Lung (tissue), 12 donors: ENCODE data around the gene PRKN. TPM values are rescaled to one million over a fixed set of nuclear protein-coding genes. Genes with fewer than 3 reads are reported as not detected.

Source experiments
- ATAC-seq: fragments of 200-7000 bp; cut with Tn5 transposase; one replicate; pipeline ENCODE4 v1.9.1; 2020; ENCODE audit warnings: moderate number of reproducible peaks; ENCODE audit not compliant: insufficient read depth, low FRiP score
- DNase-seq, 3 donors: peaks; one replicate each; pipeline ENCODE4 v3.0.0-alpha.2; 2013 to 2017
- H3K27ac ChIP-seq, 2 donors: one replicate each; pipeline ENCODE4 v1.5.1; 2013; ENCODE audit warnings: mild to moderate bottlenecking in 2 of 2, moderate library complexity in 2 of 2, control low read depth in 1 of 2, inconsistent platforms in 1 of 2, low read depth in 1 of 2, low read length in 1 of 2
- H3K27me3 ChIP-seq, 3 donors: one replicate each; pipeline ENCODE4 v1.5.1; 2013; ENCODE audit warnings: low read length in 2 of 3; ENCODE audit not compliant: control insufficient read depth in 3 of 3, insufficient read depth in 3 of 3
- H3K36me3 ChIP-seq, 4 donors: one replicate each; pipeline ENCODE4 v1.5.1; 2013; ENCODE audit warnings: low read length in 4 of 4, mild to moderate bottlenecking in 1 of 4, moderate library complexity in 1 of 4; ENCODE audit not compliant: control insufficient read depth in 4 of 4, insufficient read depth in 4 of 4
- H3K4me1 ChIP-seq, 5 donors: one replicate each; pipeline ENCODE4 v1.5.1; 2013; ENCODE audit warnings: low read length in 5 of 5, mild to moderate bottlenecking in 2 of 5, moderate library complexity in 1 of 5; ENCODE audit not compliant: control insufficient read depth in 5 of 5, insufficient read depth in 5 of 5
- H3K4me3 ChIP-seq: one replicate; pipeline ENCODE4 v1.5.1; 2013; ENCODE audit warnings: mild to moderate bottlenecking, control low read depth, moderate library complexity
- H3K9ac ChIP-seq, 2 donors: one replicate each; pipeline ENCODE4 v1.5.1; 2013; ENCODE audit warnings: low read length in 2 of 2, control low read depth in 1 of 2; ENCODE audit not compliant: insufficient read depth in 1 of 2
- H3K9me3 ChIP-seq, 4 donors: one replicate each; pipeline ENCODE4 v1.5.1; 2013; ENCODE audit warnings: low read length in 3 of 4, mild to moderate bottlenecking in 1 of 4, moderate library complexity in 1 of 4; ENCODE audit not compliant: control insufficient read depth in 4 of 4, insufficient read depth in 3 of 4
- WGBS, 2 donors: extraction: QIAGEN DNeasy Blood & Tissue Kit; methylation state at CpG; one replicate each; pipeline ENCODE4 v1.1.7; 2013; 5-methylcytosine and 5-hydroxymethylcytosine counted together
- polyA plus RNA-seq, 2 donors: library from polyadenylated mRNA; stranded (reverse); fragments of 200-250 nt; gene quantifications; one replicate each; pipeline ENCODE4 v1.2.1, GENCODE V29; 2013
- total RNA-seq, 2 donors: library from RNA; depleted of rRNA in 1 of 2; stranded (reverse); fragments of >200 nt in 1 of 2; gene quantifications; one replicate each; pipeline ENCODE4 v1.2.1, GENCODE V29; 2014 to 2021
- TF ChIP-seq, protein P1 (sequence below): IDR thresholded peaks from 2 replicates; pipeline ENCODE4 v1.5.1; 2012; ENCODE audit warnings: mild to moderate bottlenecking; ENCODE audit errors: control extremely low read depth, extremely low read depth
- donor health status: control.
- donor health status: control.
- donor health status: Bipolar disorder and iron deficiency.
- donor health status: healthy.
- donor health status: DM: yes; HTN: yes; CAD: no.

The PRKN gene
- total and polyA plus RNA-seq, 4 donors, result 0.27 to 11.2 (median 3.1) TPM

DNA sequence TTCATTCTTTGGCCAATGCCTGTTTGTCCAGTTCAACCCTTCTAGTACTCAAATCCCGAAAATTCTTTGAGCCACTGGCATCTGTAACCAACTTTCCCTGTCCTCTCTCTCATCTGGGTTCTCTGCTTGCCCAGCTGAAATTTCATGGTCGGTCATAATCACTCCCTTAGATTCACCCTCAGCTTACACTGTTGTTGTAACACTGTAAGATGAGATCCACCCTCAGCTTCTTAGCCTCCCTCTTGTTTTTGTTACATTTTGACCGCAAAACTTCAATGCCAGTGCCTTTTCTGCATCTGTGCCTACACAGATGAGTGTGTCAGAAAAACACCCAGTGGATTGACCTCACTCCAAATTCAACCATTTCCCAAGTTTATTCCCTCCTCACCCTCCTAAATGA, 1162.6 kb downstream of the PRKN start:
- no peaks in the 10 kb centered on the region for H3K36me3 ChIP-seq

DNA sequence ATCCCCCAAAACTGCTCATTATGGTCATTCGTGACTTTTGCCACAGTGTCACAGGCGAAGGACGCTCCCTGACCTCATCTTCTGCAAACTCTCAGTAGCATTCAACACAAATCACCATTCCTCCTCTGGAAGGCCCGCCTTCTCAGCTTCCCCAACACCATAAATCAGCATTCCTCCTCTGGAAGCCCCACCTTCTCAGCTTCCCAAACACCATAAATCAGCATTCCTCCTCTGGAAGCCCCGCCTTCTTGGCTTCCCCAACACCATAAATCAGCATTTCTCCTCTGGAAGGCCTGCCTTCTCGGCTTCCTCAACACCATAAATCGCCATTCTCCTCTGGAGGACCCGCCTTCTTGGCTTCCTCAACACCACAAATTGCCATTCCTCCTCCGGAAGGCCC, 1165.7 kb downstream of the PRKN start:
- H3K9ac ChIP-seq, result no peak overlapping the region
- no peaks in the 10 kb centered on the region for H3K27me3 ChIP-seq
- peaks cover 0 to 8% (median 2%) of the 10 kb centered on the region in 4 donors for H3K9me3 ChIP-seq
- DNase-seq, result no peak
- no peak for ATAC-seq
- no peaks in the 10 kb centered on the region for H3K36me3 ChIP-seq
- no peaks in the 10 kb centered on the region for H3K4me1 ChIP-seq
- 84 to 86% methylated on average over 9 of the region's 9 CpGs for WGBS, 2 donors
- H3K4me3 ChIP-seq, result no peak overlapping the region
- H3K27ac ChIP-seq, result no peak overlapping the region
- TF ChIP-seq, protein P1, sequence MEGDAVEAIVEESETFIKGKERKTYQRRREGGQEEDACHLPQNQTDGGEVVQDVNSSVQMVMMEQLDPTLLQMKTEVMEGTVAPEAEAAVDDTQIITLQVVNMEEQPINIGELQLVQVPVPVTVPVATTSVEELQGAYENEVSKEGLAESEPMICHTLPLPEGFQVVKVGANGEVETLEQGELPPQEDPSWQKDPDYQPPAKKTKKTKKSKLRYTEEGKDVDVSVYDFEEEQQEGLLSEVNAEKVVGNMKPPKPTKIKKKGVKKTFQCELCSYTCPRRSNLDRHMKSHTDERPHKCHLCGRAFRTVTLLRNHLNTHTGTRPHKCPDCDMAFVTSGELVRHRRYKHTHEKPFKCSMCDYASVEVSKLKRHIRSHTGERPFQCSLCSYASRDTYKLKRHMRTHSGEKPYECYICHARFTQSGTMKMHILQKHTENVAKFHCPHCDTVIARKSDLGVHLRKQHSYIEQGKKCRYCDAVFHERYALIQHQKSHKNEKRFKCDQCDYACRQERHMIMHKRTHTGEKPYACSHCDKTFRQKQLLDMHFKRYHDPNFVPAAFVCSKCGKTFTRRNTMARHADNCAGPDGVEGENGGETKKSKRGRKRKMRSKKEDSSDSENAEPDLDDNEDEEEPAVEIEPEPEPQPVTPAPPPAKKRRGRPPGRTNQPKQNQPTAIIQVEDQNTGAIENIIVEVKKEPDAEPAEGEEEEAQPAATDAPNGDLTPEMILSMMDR, result no peak

More for the DNA sequence above, 1162.6 kb downstream of the PRKN start:
- peaks cover 0 to 11% (median 2%) of the 10 kb centered on the region in 4 donors for H3K9me3 ChIP-seq
- no peaks in the 10 kb centered on the region for H3K27me3 ChIP-seq
- no peaks in the 10 kb centered on the region for H3K4me1 ChIP-seq
- no peak overlapping the region for H3K27ac ChIP-seq
- 82 to 87% methylated on average over 3 of the region's 3 CpGs for WGBS, 2 donors
- DNase-seq (no peak), ATAC-seq (no peak)
- H3K9ac ChIP-seq, result no peak overlapping the region
- H3K4me3 ChIP-seq, result no peak overlapping the region
- TF ChIP-seq, protein P1, result no peak

GRCh38 chr6:161557333-161558107, 1170.0 kb downstream of the PRKN start:
- DNase-seq, result no peak
- ATAC-seq, result no peak
- WGBS, 2 donors, result 77 to 78% methylated on average over 9 of the region's 9 CpGs

More at GRCh38 chr6:161557333-161558107, 1170.0 kb downstream of the PRKN start:
- Histone ChIP-seq H3K36me3 (no peaks in the 10 kb centered on the region), H3K9me3 (peaks cover 0 to 12% (median 7%) of the 10 kb centered on the region in 4 donors), H3K4me3 (no peak overlapping the region), H3K27me3 (no peaks in the 10 kb centered on the region), H3K27ac (no peak overlapping the region), H3K4me1 (no peaks in the 10 kb centered on the region), H3K9ac (no peak overlapping the region)
- TF ChIP-seq, protein P1, result no peak
